ENCODE data around the gene AGBL1. TPM values are rescaled to one million over a fixed set of nuclear protein-coding genes. Genes with fewer than 3 reads are reported as not detected.

The AGBL1 gene
- total and polyA plus RNA-seq, 2 donors (not counting 3 experiments of a cell fraction or from before 2014, with no cell fraction given): not detected

GRCh38 chr15:86394866-86395265, 315.2 kb downstream of the AGBL1 start:
- Histone ChIP-seq H3K9me3 (replicated peaks; ENCODE audit: control insufficient read depth, insufficient read depth, low read length) (peaks cover 5% of the 10 kb centered on the region), H3K9me1 (replicated peaks; ENCODE audit: control insufficient read depth, extremely low read depth, insufficient read depth, low read length) (no peaks in the 10 kb centered on the region), H3K27ac (ENCODE audit: insufficient read depth, low read depth, low read length) (no peak overlapping the region), H3K4me1 (ENCODE audit: control insufficient read depth, extremely low read depth, insufficient read depth, low read length) (no peaks in the 10 kb centered on the region), H3K9ac (replicated peaks; ENCODE audit: extremely low read depth, insufficient read depth, low read length) (no peak overlapping the region), H3K79me2 (ENCODE audit: control insufficient read depth, insufficient read depth, low read length) (no peaks in the 10 kb centered on the region), H3K4me3 (replicated peaks in 1 of 3; ENCODE audit: insufficient read depth in 1 of 3, low read depth in 1 of 3, low read length in 3 of 3) (no peak overlapping the region), H3K36me3 (ENCODE audit: control insufficient read depth in 2 of 2, extremely low read depth in 1 of 2, insufficient read depth in 2 of 2, low read length in 2 of 2) (no peaks in the 10 kb centered on the region), H4K20me1 (replicated peaks; ENCODE audit: control insufficient read depth, extremely low read depth, insufficient read depth, low read length) (no peaks in the 10 kb centered on the region), H2AFZ (ENCODE audit: low read depth, low read length) (no peak overlapping the region), H3K4me2 (ENCODE audit: insufficient read depth, low read length) (no peak overlapping the region), H3K27me3 (ENCODE audit: control insufficient read depth in 2 of 2, insufficient read depth in 2 of 2, low read length in 2 of 2) (no peaks in the 10 kb centered on the region)
- DNase-seq (ENCODE audit: low read depth, low spot score): no peak
- TF ChIP-seq JUN (IDR thresholded peaks at IDR 0.05; ENCODE audit: borderline replicate concordance, insufficient read depth, insufficient read length, low read depth) (no peak), EZH2 (IDR thresholded peaks at IDR 0.05; ENCODE audit: borderline replicate concordance, low read depth, low read length, severe bottlenecking) (no peak), POLR2AphosphoS5 (IDR thresholded peaks at IDR 0.05; ENCODE audit: insufficient read depth, low read depth, low read length) (no peak), FOS (IDR thresholded peaks at IDR 0.05; ENCODE audit: borderline replicate concordance, insufficient read depth, low read length) (no peak), MYC (IDR thresholded peaks at IDR 0.05; ENCODE audit: low read depth, low read length) (no peak), MAX (IDR thresholded peaks at IDR 0.05; ENCODE audit: insufficient read depth, insufficient read length) (no peak), GATA2 (IDR thresholded peaks at IDR 0.05; ENCODE audit: insufficient read depth, insufficient read length, low read depth, low read length) (no peak), CTCF (IDR thresholded peaks at IDR 0.05; ENCODE audit: extremely low read depth in 1 of 2, insufficient read depth in 1 of 2, low read depth in 1 of 2, low read length in 2 of 2) (no peak)
- CTCF ChIA-PET: interaction anchor here (1.3 kb wide), 1 partner anchor 16 kb away, joined by 3 read pairs; no protein-coding TSS in a partner anchor
- no peak for FAIRE-seq
- POLR2A ChIA-PET: no interaction called here
- intact Hi-C loops (cut with micrococcal nuclease): no loop called here
- BruUV-seq (replicated peaks): no TSS peak
- dilution Hi-C loops (cut with MboI; ENCODE audit: extremely low pct_ligation_motif_present, low sequenced_read_pairs): no loop called here

Measured in endothelial cell of umbilical vein (primary cell).